Endothelial cell of umbilical vein (primary cell): Measurements from ENCODE around the gene NIPBL.

Experiments used
- EZH2 ChIP-seq: IDR thresholded peaks from 2 replicates; pipeline ENCODE4 v1.6.1; 2012; ENCODE audit warnings: borderline replicate concordance, low read depth, mild to moderate bottlenecking, moderate library complexity, low read length, inconsistent platforms; ENCODE audit not compliant: severe bottlenecking
- FOS ChIP-seq: IDR thresholded peaks from 2 replicates; pipeline ENCODE4 v1.6.1; 2011; ENCODE audit warnings: mild to moderate bottlenecking, low read length, moderate library complexity, borderline replicate concordance; ENCODE audit not compliant: insufficient read depth
- MYC ChIP-seq: IDR thresholded peaks from one replicate; pipeline ENCODE4 v1.6.1; 2011; ENCODE audit warnings: mild to moderate bottlenecking, low read depth, low read length
- POLR2A ChIP-seq: IDR thresholded peaks from 2 replicates; pipeline ENCODE4 v1.6.1; 2012; ENCODE audit warnings: low read depth, mild to moderate bottlenecking, control low read depth, low read length
- POLR2AphosphoS5 ChIP-seq: IDR thresholded peaks from 2 replicates; pipeline ENCODE4 v1.6.1; 2012; ENCODE audit warnings: low read depth, mild to moderate bottlenecking, control low read depth, low read length, moderate library complexity; ENCODE audit not compliant: insufficient read depth
- TF ChIP-seq, protein P1 (sequence below), 2 donors: IDR thresholded peaks; 1 replicate in 1 of 2; 2 replicates in 1 of 2; pipeline ENCODE4 v1.5.1; 2011; ENCODE audit warnings: low read length in 2 of 2, mild to moderate bottlenecking in 2 of 2, moderate library complexity in 2 of 2, control low read depth in 1 of 2, inconsistent platforms in 1 of 2, low read depth in 1 of 2; ENCODE audit not compliant: insufficient read depth in 1 of 2; ENCODE audit errors: extremely low read depth in 1 of 2
- TF ChIP-seq, protein P2 (sequence below): IDR thresholded peaks from 2 replicates; pipeline ENCODE4 v1.6.1; 2011; ENCODE audit not compliant: insufficient read depth, insufficient read length

DNA sequence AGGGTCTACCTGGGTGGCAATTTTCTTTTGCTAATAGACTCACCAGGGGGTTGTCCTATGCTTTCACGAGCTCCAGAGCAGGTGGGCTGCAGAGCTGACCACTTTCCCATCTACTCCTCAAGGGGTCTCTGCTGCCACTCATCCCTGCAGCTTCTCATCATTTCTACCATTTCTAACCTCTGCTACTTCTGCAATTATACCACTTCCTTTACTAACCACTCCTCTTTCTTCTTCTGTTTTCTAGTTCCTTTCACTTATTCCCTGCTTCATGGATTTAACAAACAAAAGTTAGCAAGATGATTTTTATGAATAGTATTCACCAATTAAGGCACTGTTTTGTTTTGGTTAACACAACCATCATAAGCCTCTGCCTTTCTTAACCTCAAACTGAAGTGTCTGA lies 34.5 kb upstream of the NIPBL start:
- TF ChIP-seq, protein P1, sequence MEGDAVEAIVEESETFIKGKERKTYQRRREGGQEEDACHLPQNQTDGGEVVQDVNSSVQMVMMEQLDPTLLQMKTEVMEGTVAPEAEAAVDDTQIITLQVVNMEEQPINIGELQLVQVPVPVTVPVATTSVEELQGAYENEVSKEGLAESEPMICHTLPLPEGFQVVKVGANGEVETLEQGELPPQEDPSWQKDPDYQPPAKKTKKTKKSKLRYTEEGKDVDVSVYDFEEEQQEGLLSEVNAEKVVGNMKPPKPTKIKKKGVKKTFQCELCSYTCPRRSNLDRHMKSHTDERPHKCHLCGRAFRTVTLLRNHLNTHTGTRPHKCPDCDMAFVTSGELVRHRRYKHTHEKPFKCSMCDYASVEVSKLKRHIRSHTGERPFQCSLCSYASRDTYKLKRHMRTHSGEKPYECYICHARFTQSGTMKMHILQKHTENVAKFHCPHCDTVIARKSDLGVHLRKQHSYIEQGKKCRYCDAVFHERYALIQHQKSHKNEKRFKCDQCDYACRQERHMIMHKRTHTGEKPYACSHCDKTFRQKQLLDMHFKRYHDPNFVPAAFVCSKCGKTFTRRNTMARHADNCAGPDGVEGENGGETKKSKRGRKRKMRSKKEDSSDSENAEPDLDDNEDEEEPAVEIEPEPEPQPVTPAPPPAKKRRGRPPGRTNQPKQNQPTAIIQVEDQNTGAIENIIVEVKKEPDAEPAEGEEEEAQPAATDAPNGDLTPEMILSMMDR (IDR thresholded peaks at IDR 0.05; ENCODE audit: extremely low read depth in 1 of 2, insufficient read depth in 1 of 2, low read depth in 1 of 2, low read length in 2 of 2): no peak
- TF ChIP-seq POLR2A (no peak), POLR2AphosphoS5 (no peak), EZH2 (no peak), FOS (no peak), MYC (no peak)
- TF ChIP-seq, protein P2, sequence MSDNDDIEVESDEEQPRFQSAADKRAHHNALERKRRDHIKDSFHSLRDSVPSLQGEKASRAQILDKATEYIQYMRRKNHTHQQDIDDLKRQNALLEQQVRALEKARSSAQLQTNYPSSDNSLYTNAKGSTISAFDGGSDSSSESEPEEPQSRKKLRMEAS: no peak
